ENCODE results near the gene PPM1H. TPM values are rescaled to one million over a fixed set of nuclear protein-coding genes. Genes with fewer than 3 reads are reported as not detected.

The PPM1H gene
- total RNA-seq, 1 donor from 2014 or later, result 15.7 TPM

- H3K27me3 Mint-ChIP-seq (ENCODE audit: low read depth), result peaks cover 43% of the 10 kb centered on the region
- no peak overlapping the region for H3K27ac Mint-ChIP-seq
- no peak overlapping the region for H3K4me3 Mint-ChIP-seq
- H3K4me1 Mint-ChIP-seq, result no peaks in the 10 kb centered on the region
- H3K9me3 Mint-ChIP-seq, result no peaks in the 10 kb centered on the region
- H3K36me3 Mint-ChIP-seq, result no peaks in the 10 kb centered on the region
- no peak for TF ChIP-seq CTCF (IDR thresholded peaks at IDR 0.05; ENCODE audit: unreplicated experiment)
- no peak for DNase-seq (ENCODE audit: low spot score in 2 of 2, unreplicated experiment in 2 of 2)
These were observed 18.1 kb downstream of the PPM1H start for GRCh38 chr12:62916632-62917425.

GRCh38 chr12:62915204-62915529 lies 19.8 kb downstream of the PPM1H start:
- Mint-ChIP-seq H3K27ac (no peak overlapping the region), H3K4me3 (no peak overlapping the region), H3K4me1 (peaks cover 5% of the 10 kb centered on the region), H3K9me3 (no peaks in the 10 kb centered on the region), H3K27me3 (ENCODE audit: low read depth) (peaks cover 48% of the 10 kb centered on the region), H3K36me3 (no peaks in the 10 kb centered on the region)
- no peak for DNase-seq (ENCODE audit: low spot score in 2 of 2, unreplicated experiment in 2 of 2)
- no peak for TF ChIP-seq CTCF (IDR thresholded peaks at IDR 0.05; ENCODE audit: unreplicated experiment)

- DNase-seq (ENCODE audit: low spot score in 2 of 2, unreplicated experiment in 2 of 2), result no peak
- Mint-ChIP-seq H3K4me1 (peaks cover 8% of the 10 kb centered on the region), H3K36me3 (no peaks in the 10 kb centered on the region), H3K27ac (no peak overlapping the region), H3K9me3 (no peaks in the 10 kb centered on the region), H3K27me3 (ENCODE audit: low read depth) (peaks cover 48% of the 10 kb centered on the region), H3K4me3 (no peak overlapping the region)
- TF ChIP-seq CTCF (IDR thresholded peaks at IDR 0.05; ENCODE audit: unreplicated experiment), result no peak
These were observed 20.3 kb downstream of the PPM1H start for GRCh38 chr12:62914443-62915203.

DNA sequence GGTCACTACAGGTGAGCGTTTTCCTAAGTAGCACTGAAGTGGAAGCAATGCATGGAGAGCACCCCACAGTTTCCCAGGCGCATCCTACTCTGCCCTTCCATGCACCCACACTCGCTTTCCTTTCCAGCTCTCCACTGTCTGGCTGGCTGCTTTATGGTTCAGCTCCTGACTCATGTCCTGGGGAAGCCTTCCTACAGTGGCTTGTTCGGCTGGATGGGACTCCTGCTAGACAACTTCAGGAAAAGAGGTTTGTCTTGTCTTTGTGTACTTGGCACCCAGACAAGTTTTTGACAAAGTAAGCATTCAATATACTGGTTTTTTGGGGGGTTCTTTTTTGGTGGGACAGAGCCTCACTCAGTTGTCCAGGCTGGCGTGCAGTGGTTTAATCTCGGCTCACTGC lies 21.6 kb downstream of the PPM1H start:
- H3K4me3 Mint-ChIP-seq, result no peak overlapping the region
- no peak for TF ChIP-seq CTCF (IDR thresholded peaks at IDR 0.05; ENCODE audit: unreplicated experiment)
- H3K36me3 Mint-ChIP-seq, result no peaks in the 10 kb centered on the region
- no peaks in the 10 kb centered on the region for H3K9me3 Mint-ChIP-seq
- H3K4me1 Mint-ChIP-seq, result peaks cover 8% of the 10 kb centered on the region
- DNase-seq (ENCODE audit: low spot score in 2 of 2, unreplicated experiment in 2 of 2), result no peak
- peaks cover 50% of the 10 kb centered on the region for H3K27me3 Mint-ChIP-seq (ENCODE audit: low read depth)
- no peak overlapping the region for H3K27ac Mint-ChIP-seq

GRCh38 chr12:62912644-62913043 lies 22.3 kb downstream of the PPM1H start:
- Mint-ChIP-seq H3K27me3 (ENCODE audit: low read depth) (peaks cover 51% of the 10 kb centered on the region), H3K36me3 (no peaks in the 10 kb centered on the region), H3K4me3 (no peak overlapping the region), H3K9me3 (no peaks in the 10 kb centered on the region), H3K27ac (no peak overlapping the region), H3K4me1 (peaks cover 8% of the 10 kb centered on the region)
- DNase-seq (ENCODE audit: low spot score in 2 of 2, unreplicated experiment in 2 of 2), result no peak
- TF ChIP-seq CTCF (IDR thresholded peaks at IDR 0.05; ENCODE audit: unreplicated experiment), result no peak
